HepG2 (cell line): ENCODE measurements around the gene TBC1D22A. TPM values are rescaled to one million over a fixed set of nuclear protein-coding genes. Genes with fewer than 3 reads are reported as not detected.
A peak's percentile ranks its signal among the peaks of the same experiment; 100 is the strongest.

Source experiments
- ATAC-seq: fragments of 200-7000 bp; cut with Tn5 transposase; 3 replicates; pipeline ENCODE4 v1.9.1; 2020; ENCODE audit warnings: mild to moderate bottlenecking, moderate library complexity
- BruUV-seq: library from RNA; stranded (reverse); fragments of 400-500 nt; replicated peaks from 2 replicates; lab custom pipeline; 2021; lab: Mats Ljungman, UMichigan
- CTCF ChIA-PET: fragments of 300-600 bp; formaldehyde crosslinking; extraction: SDS; loops from one replicate; lab custom pipeline; 2021; ENCODE audit warnings: low total read pairs, inconsistent platforms, low intra/inter-chr PET ratio; lab: Yijun Ruan, JAX
- POLR2A ChIA-PET: fragments of 350-600 bp; sonication (Branson Sonifier 250); formaldehyde crosslinking; loops from one replicate; lab custom pipeline; 2020; ENCODE audit warnings: antibody characterized with exemption, inconsistent platforms; lab: Yijun Ruan, JAX
- DNase-seq: peaks from one replicate; pipeline ENCODE4 v3.0.0-alpha.2; 2015; ENCODE audit warnings: low spot score
- FAIRE-seq: peaks from 3 replicates; lab custom pipeline; 2011; peaks lifted over from hg19 to GRCh38; lab: Jason Lieb, UNC
- H2AFZ ChIP-seq: one replicate; pipeline ENCODE4 v1.6.1; 2011; ENCODE audit warnings: low read length, inconsistent platforms
- H3K27ac ChIP-seq: fragments of 300-600 bp; 3 replicates; pipeline ENCODE4 v1.8.0; 2011; ENCODE audit warnings: mixed run types, mild to moderate bottlenecking, mixed read lengths, low read length, inconsistent platforms; ENCODE audit not compliant: insufficient read depth; ENCODE audit errors: extremely low read length
- H3K27me3 ChIP-seq, 2 experiments: fragments of 200-600 bp in 1 of 2; 2 replicates in 1 of 2; 3 replicates in 1 of 2; pipeline versions ENCODE4 v1.6.0 to v1.8.0; 2011; ENCODE audit warnings: low read length in 2 of 2, mild to moderate bottlenecking in 2 of 2, moderate library complexity in 2 of 2, inconsistent platforms in 1 of 2; ENCODE audit not compliant: insufficient read depth in 2 of 2, control insufficient read depth in 1 of 2
- H3K36me3 ChIP-seq, 2 experiments: fragments of 200-600 bp in 1 of 2; replicated peaks in 1 of 2; 2 replicates in 1 of 2; 3 replicates in 1 of 2; pipeline versions ENCODE4 v1.5.1 to v1.8.0; 2011; ENCODE audit warnings: low read length in 2 of 2, inconsistent platforms in 1 of 2; ENCODE audit not compliant: insufficient read depth in 2 of 2, control insufficient read depth in 1 of 2
- H3K4me1 ChIP-seq: 2 replicates; pipeline ENCODE4 v1.5.1; 2012; ENCODE audit warnings: low read length, inconsistent platforms; ENCODE audit not compliant: insufficient read depth
- H3K4me2 ChIP-seq: 2 replicates; pipeline ENCODE4 v1.6.0; 2011; ENCODE audit warnings: low read depth, low read length, inconsistent platforms
- H3K4me3 ChIP-seq, 3 experiments: fragments of 200-600 bp in 1 of 3; sonication (generic), shearing (Covaris generic) in 1 of 3; replicated peaks in 1 of 3; 2 replicates each; pipeline ENCODE4 v1.5.1; 2011 to 2016; ENCODE audit warnings: low read length in 3 of 3, inconsistent platforms in 2 of 3, low read depth in 2 of 3, mild to moderate bottlenecking in 2 of 3, control low read depth in 1 of 3, mixed read lengths in 1 of 3; ENCODE audit not compliant: insufficient read depth in 1 of 3
- H3K79me2 ChIP-seq: one replicate; pipeline ENCODE4 v1.6.1; 2011; ENCODE audit warnings: low read length, inconsistent platforms; ENCODE audit not compliant: insufficient read depth
- H3K9ac ChIP-seq: 2 replicates; pipeline ENCODE4 v1.6.0; 2011; ENCODE audit warnings: mild to moderate bottlenecking, low read depth, low read length, inconsistent platforms; ENCODE audit not compliant: insufficient read depth
- H3K9me3 ChIP-seq: 2 replicates; pipeline ENCODE4 v1.5.1; 2012; ENCODE audit warnings: mild to moderate bottlenecking, low read length
- H4K20me1 ChIP-seq: 2 replicates; pipeline ENCODE4 v1.6.0; 2011; ENCODE audit warnings: inconsistent platforms, mild to moderate bottlenecking, low read length, moderate library complexity; ENCODE audit not compliant: insufficient read depth
- BHLHE40 ChIP-seq: IDR thresholded peaks from 2 replicates; pipeline ENCODE4 v1.6.1; 2011; ENCODE audit warnings: low read length, improper control_type of control experiment
- NFYB ChIP-seq: sonication (generic); formaldehyde crosslinking; IDR thresholded peaks from 2 replicates; pipeline ENCODE4 v1.4.0; 2020; ENCODE audit warnings: missing genetic modification reagents
- ZNF12 ChIP-seq: sonication (generic); formaldehyde crosslinking; IDR thresholded peaks from 2 replicates; pipeline ENCODE4 v1.5.0; 2020; ENCODE audit warnings: missing genetic modification reagents
- ZSCAN9 ChIP-seq: IDR thresholded peaks from 2 replicates; pipeline ENCODE4 v1.6.1; 2016; ENCODE audit warnings: borderline replicate concordance
- WGBS: methylation state at CpG from one replicate; pipeline ENCODE4 v1.1.6; 2017; ENCODE audit warnings: low lambda C conversion rate; 5-methylcytosine and 5-hydroxymethylcytosine counted together
- in situ Hi-C: cut with HindIII; loops from 2 replicates; pipeline ENCODE4 v1.10.0; 2017; ENCODE audit warnings: low pct_unique_long_range_greater_than_20kb; ENCODE audit not compliant: extremely low pct_ligation_motif_present
- intact Hi-C: fragments of 100-400 bp; cut with micrococcal nuclease; formaldehyde crosslinking; loops from one replicate; pipeline ENCODE4 v1.10.0; 2022; ENCODE audit not compliant: unreplicated experiment
- polyA plus RNA-seq, 8 experiments: library from polyadenylated mRNA; depleted of rRNA in 3 of 8; stranded (reverse) in 7 of 8; unstranded in 1 of 8; fragments of >200 nt; fragmentation: Illumina TruSeq in 4 of 8; extraction: Trizol in 4 of 8; gene quantifications; 2 replicates each; pipeline versions ENCODE4 v1.2.1 to v1.2.3, GENCODE V29; 2011 to 2016; ENCODE audit warnings: low read depth in 4 of 8, missing spikeins in 1 of 8, mixed read lengths in 1 of 8; ENCODE audit not compliant: insufficient read depth in 1 of 8
- total RNA-seq, 5 experiments: library from RNA; depleted of rRNA; stranded (reverse); fragments of >200 nt; fragmentation: Illumina TruSeq; extraction: Trizol; gene quantifications; 2 replicates each; pipeline ENCODE4 v1.2.3, GENCODE V29; 2016; ENCODE audit warnings: low read depth in 1 of 5
- TF ChIP-seq, protein P1 (sequence below): sonication (generic); formaldehyde crosslinking; IDR thresholded peaks from 2 replicates; pipeline ENCODE4 v1.5.0; 2020; ENCODE audit warnings: mild to moderate bottlenecking, missing genetic modification reagents, borderline replicate concordance

Gene TBC1D22A
- total and polyA plus RNA-seq, 2 of the 13 experiments (the other 11 are each of a cell fraction or from before 2014, with no cell fraction given): 17.3 to 18.0 TPM

DNA sequence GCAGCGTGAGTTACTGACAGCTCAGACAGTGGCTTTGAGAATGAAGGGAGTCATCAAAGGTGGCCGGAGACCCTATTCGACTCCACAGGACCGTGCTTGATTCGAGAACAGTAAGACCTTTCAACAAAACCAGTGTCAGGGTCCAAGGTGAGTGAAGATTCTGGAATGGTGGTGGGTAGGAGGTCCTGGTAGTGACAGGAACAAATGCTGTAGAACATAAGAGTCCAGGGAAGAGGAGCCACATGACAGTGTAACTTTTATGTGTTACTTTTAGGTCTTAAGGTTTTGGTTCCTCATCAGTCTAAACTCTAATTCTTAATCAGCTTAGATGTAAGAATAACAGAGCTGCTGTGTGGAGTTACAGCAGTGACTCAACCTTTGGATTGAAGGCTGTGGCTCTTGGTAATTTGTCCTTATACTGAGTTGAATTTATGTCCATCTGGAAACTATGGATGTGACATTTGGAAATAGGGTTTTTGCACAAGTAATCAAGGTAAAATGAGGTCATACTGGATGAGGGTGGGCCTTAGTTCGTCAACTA lies 1.8 kb downstream of the TBC1D22A start (continued):
- TF ChIP-seq, protein P1, sequence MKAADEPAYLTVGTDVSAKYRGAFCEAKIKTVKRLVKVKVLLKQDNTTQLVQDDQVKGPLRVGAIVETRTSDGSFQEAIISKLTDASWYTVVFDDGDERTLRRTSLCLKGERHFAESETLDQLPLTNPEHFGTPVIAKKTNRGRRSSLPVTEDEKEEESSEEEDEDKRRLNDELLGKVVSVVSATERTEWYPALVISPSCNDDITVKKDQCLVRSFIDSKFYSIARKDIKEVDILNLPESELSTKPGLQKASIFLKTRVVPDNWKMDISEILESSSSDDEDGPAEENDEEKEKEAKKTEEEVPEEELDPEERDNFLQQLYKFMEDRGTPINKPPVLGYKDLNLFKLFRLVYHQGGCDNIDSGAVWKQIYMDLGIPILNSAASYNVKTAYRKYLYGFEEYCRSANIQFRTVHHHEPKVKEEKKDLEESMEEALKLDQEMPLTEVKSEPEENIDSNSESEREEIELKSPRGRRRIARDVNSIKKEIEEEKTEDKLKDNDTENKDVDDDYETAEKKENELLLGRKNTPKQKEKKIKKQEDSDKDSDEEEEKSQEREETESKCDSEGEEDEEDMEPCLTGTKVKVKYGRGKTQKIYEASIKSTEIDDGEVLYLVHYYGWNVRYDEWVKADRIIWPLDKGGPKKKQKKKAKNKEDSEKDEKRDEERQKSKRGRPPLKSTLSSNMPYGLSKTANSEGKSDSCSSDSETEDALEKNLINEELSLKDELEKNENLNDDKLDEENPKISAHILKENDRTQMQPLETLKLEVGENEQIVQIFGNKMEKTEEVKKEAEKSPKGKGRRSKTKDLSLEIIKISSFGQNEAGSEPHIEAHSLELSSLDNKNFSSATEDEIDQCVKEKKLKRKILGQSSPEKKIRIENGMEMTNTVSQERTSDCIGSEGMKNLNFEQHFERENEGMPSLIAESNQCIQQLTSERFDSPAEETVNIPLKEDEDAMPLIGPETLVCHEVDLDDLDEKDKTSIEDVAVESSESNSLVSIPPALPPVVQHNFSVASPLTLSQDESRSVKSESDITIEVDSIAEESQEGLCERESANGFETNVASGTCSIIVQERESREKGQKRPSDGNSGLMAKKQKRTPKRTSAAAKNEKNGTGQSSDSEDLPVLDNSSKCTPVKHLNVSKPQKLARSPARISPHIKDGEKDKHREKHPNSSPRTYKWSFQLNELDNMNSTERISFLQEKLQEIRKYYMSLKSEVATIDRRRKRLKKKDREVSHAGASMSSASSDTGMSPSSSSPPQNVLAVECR (CRISPR knock-in tag): no peak
- TF ChIP-seq BHLHE40: no peak
- no peak for TF ChIP-seq ZSCAN9

DNA sequence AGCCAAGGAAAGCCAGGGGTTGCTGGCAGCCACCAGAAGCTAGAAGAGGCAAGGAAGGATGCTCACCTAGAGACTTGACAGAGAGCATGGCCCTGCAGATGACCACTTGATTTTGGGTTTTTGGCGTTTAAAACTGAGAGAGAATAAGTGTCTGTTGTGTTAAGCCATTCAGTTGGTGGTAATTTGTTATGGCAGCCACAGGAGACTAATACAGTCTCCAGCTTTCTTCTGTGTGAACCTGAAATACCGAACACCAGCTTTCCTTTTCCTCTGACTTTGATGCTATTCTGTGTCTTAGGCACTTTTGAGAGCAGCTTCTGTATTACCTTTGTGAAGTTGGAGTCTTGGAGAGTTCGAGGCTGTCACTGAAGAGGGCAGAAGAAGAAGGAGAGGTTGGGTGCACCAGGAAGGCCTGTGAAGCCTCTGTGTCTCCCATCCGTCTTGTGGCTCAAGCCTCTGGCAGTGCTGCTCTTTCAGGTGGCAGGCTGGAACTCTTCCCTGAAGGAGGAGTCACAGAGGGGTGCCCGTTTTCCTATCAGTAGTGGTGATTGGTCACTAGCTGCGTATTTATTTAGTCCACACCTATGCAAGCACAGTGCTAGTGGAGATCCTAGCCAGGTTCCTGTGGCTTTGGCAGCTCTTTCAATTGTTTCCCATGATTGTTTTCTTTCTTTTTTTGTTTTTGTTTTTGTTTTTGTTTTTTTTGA lies 2.5 kb downstream of the TBC1D22A start:
- Histone ChIP-seq H3K79me2 (peaks cover 72% of the 10 kb centered on the region), H4K20me1 (no peaks in the 10 kb centered on the region), H3K4me2 (peak overlapping the region; percentile 90), H3K4me3 (no peak overlapping the region), H3K4me1 (peaks cover 38% of the 10 kb centered on the region), H3K9ac (no peak overlapping the region), H3K27ac (no peak overlapping the region), H3K27me3 (no peaks in the 10 kb centered on the region; a peak in 2 of 5 replicates), H3K36me3 (peaks cover 0 to 1% of the 10 kb centered on the region in 2 experiments; a peak in 1 of 5 replicates), H2AFZ (no peak overlapping the region), H3K9me3 (no peaks in the 10 kb centered on the region)
- FAIRE-seq (no peak), DNase-seq (no peak), ATAC-seq (no peak)
- intact Hi-C loops (no loop called here), in situ Hi-C loops (no loop called here)
- CTCF ChIA-PET: no interaction called here
- peak; percentile 90 for TF ChIP-seq ZNF12 (CRISPR knock-in tag)
- no peak for TF ChIP-seq NFYB (CRISPR knock-in tag)
- BruUV-seq: no TSS peak
- POLR2A ChIA-PET: interaction anchor here (5.4 kb wide), 1 partner anchor 10 kb away, joined by 144 read pairs; no protein-coding TSS in a partner anchor
- 85% methylated on average over 6 of the region's 6 CpGs for WGBS
